ENCODE data around the gene SUPT6H. TPM values are rescaled to one million over a fixed set of nuclear protein-coding genes. Genes with fewer than 3 reads are reported as not detected.
"Not testable (repeated sequence)": the region's sequence is repeated elsewhere in the genome, so short reads cannot be mapped to it uniquely, and the experiment has no call there.

Gene SUPT6H
- total RNA-seq, 1 donor from 2014 or later, result 17.2 TPM

DNA sequence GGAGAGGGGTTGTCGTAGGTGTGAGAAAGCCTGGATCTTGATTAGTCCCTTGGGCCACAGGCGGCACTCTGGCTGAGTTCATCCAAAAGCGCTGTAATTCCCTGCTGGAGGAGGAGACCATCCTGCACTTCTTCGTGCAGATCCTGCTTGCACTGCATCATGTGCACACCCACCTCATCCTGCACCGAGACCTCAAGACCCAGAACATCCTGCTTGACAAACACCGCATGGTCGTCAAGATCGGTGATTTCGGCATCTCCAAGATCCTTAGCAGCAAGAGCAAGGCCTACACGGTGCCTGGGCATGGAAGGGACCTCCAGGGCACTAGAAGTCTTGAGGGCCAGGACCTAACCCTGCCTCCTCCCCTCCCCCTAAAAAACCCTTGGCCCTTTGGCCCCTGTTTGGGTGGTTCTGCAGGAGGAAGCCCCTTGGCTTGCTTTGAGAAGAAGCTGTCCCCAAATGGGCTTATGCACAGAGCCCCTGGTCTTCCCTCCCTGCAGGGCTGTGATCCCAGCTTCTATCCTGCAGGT lies 72.8 kb downstream of the SUPT6H start:
- no peak for DNase-seq (ENCODE audit: low read depth)
- H3K4me3 ChIP-seq (ENCODE audit: low read depth, low read length), result no peak overlapping the region
- TF ChIP-seq, protein P1, sequence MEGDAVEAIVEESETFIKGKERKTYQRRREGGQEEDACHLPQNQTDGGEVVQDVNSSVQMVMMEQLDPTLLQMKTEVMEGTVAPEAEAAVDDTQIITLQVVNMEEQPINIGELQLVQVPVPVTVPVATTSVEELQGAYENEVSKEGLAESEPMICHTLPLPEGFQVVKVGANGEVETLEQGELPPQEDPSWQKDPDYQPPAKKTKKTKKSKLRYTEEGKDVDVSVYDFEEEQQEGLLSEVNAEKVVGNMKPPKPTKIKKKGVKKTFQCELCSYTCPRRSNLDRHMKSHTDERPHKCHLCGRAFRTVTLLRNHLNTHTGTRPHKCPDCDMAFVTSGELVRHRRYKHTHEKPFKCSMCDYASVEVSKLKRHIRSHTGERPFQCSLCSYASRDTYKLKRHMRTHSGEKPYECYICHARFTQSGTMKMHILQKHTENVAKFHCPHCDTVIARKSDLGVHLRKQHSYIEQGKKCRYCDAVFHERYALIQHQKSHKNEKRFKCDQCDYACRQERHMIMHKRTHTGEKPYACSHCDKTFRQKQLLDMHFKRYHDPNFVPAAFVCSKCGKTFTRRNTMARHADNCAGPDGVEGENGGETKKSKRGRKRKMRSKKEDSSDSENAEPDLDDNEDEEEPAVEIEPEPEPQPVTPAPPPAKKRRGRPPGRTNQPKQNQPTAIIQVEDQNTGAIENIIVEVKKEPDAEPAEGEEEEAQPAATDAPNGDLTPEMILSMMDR (conservative IDR thresholded peaks at IDR 0.05; ENCODE audit: low read depth, low read length), result no peak

DNA sequence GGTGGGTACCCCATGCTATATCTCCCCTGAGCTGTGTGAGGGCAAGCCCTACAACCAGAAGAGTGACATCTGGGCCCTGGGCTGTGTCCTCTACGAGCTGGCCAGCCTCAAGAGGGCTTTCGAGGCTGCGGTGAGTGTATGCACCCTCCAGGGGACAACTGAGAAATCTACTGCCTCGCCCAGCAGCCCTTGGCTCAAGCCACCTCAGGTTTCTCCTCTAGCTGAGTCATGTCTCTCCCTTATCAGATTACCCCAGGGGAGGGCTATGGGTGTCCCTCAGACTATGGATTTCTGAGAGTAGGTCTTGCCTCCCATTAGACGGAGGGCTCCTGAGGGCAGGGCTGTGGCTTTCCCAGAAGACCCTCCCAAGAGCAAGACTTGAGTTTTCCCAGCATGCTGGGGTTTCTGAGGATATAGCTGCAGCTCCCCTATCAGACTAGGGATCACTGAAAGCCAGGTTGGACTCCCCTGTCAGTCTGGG lies 73.3 kb downstream of the SUPT6H start:
- no peak overlapping the region for H3K4me3 ChIP-seq (ENCODE audit: low read depth, low read length)
- TF ChIP-seq, protein P1 (conservative IDR thresholded peaks at IDR 0.05; ENCODE audit: low read depth, low read length), result no peak
- no peak for DNase-seq (ENCODE audit: low read depth)

DNA sequence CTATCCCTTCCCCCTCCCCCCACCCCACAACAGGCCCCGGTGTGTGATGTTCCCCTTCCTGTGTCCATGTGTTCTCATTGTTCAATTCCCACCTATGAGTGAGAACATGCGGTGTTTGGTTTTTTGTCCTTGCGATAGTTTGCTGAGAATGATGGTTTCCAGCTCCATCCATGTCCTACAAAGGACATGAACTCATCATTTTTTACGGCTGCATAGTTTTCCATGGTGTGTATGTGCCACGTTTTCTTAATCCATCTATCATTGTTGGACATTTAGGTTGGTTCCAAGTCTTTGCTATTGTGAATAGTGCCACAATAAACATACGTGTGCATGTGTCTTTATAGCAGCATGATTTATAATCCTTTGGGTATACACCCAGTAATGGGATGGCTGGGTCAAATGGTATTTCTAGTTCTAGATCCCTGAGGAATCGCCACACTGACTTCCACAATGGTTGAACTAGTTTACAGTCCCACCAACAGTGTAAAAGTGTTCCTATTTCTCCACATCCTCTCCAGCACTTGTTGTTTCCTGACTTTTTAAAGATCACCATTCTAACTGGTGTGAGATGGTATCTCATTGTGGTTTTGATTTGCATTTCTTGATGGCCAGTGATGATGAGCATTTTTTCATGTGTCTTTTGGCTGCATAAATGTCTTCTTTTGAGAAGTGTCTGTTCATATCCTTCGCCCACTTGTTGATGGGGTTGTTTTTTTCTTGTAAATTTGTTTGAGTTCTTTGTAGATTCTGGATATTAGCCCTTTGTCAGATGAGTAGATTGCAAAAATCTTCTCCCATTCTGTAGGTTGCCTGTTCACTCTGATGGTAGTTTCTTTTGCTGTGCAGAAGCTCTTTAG lies 74.1 kb downstream of the SUPT6H start:
- not testable (repeated sequence) for H3K4me3 ChIP-seq (ENCODE audit: low read depth, low read length); DNase-seq (ENCODE audit: low read depth)

DNA sequence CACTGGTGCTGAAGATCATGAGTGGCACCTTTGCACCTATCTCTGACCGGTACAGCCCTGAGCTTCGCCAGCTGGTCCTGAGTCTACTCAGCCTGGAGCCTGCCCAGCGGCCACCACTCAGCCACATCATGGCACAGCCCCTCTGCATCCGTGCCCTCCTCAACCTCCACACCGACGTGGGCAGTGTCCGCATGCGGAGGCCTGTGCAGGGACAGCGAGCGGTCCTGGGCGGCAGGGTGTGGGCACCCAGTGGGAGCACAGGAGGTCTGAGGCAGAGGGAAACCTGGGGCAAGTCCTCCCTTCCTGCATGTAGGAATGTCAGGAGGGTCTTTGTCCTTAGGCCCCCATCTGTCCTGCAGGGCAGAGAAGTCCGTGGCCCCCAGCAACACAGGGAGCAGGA lies 75.3 kb downstream of the SUPT6H start:
- H3K4me3 ChIP-seq (ENCODE audit: low read depth, low read length), result no peak overlapping the region
- TF ChIP-seq, protein P1 (conservative IDR thresholded peaks at IDR 0.05; ENCODE audit: low read depth, low read length), result no peak
- DNase-seq (ENCODE audit: low read depth), result no peak

DNA sequence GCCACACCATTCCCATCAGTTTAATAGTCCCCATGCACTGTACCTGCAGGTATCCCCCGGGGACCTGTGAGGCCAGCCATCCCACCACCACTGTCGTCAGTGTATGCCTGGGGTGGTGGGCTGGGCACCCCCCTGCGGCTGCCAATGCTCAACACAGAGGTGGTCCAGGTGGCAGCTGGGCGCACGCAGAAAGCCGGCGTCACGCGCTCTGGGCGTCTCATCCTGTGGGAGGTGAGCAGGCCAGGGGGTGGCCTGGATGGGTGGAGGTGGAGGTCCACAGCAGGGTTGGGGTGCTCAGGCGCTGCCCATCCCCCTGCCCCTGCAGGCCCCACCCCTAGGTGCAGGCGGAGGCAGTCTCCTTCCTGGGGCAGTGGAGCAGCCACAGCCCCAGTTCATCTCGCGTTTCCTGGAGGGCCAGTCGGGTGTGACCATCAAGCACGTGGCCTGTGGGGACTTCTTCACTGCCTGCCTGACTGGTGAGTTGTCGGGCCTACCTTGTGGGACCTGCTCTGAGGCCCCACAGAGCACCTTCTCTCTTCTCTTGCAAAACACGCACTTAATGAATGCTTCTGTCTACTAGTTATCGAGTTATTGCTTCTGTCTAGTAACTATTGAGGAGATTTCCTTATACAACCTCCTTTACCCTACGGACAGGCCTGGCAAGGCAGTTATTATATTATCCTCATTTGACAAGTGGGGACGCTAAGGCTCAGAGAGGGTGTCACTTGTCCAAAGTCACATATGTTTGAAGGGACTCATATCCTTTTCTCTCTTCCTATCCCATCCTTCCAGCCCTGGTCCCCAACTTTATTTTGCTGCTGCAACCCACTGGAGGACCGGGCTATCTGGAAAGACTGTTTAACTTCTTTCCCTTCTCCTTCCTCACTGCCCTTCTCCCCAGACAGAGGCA lies 76.0 kb downstream of the SUPT6H start:
- DNase-seq (ENCODE audit: low read depth), result no peak
- no peak overlapping the region for H3K4me3 ChIP-seq (ENCODE audit: low read depth, low read length)
- TF ChIP-seq, protein P1 (conservative IDR thresholded peaks at IDR 0.05; ENCODE audit: low read depth, low read length), result no peak

DNA sequence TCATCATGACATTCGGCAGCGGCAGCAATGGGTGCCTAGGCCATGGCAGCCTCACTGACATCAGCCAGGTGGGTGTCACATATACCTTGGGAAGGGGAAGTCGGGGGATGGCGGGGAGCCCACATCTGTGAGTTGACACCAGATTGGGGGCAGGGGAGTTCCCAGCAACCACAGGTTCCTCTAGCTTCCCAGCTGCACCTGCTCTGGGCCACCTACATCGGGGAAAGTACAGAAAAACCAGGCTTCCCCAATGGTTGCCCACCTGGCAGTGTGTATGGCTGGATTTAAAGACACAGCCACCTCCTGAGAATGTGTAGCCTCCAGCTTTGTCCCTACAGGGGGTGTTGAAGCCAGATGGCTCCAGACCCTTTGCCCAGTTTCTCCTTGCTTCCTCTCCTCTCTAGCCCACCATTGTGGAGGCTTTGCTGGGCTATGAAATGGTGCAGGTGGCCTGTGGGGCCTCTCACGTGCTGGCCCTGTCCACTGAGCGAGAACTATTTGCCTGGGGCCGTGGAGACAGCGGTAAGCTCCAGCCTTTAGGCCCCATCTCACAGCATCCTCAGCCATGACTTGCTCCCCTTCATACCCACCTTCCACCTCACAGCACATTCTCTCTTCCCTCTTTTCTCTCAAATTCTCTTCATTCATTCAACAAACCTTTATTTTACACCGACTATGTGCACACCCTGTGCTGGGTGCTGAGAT lies 76.8 kb downstream of the SUPT6H start:
- TF ChIP-seq, protein P1 (conservative IDR thresholded peaks at IDR 0.05; ENCODE audit: low read depth, low read length), result no peak
- H3K4me3 ChIP-seq (ENCODE audit: low read depth, low read length), result no peak overlapping the region
- DNase-seq (ENCODE audit: low read depth), result no peak
